ENCODE results near the gene LHFPL3.

The LHFPL3 gene

GRCh38 chr7:104357166-104357565 is 28.8 kb downstream of the LHFPL3 start:
- TF ChIP-seq CTCF (IDR thresholded peaks at IDR 0.05): no peak

- no peak for TF ChIP-seq CTCF (IDR thresholded peaks at IDR 0.05)
These were observed 30.2 kb downstream of the LHFPL3 start for GRCh38 chr7:104358446-104359132.

GRCh38 chr7:104362756-104363155 is 34.4 kb downstream of the LHFPL3 start:
- TF ChIP-seq CTCF (IDR thresholded peaks at IDR 0.05): no peak

- no peak for TF ChIP-seq CTCF (IDR thresholded peaks at IDR 0.05)
These were observed 35.0 kb downstream of the LHFPL3 start for GRCh38 chr7:104363355-104363754.

- TF ChIP-seq CTCF (IDR thresholded peaks at IDR 0.05): no peak
These were observed 38.0 kb downstream of the LHFPL3 start for GRCh38 chr7:104366390-104366789.

GRCh38 chr7:104367926-104368325 is 39.5 kb downstream of the LHFPL3 start:
- no peak for TF ChIP-seq CTCF (IDR thresholded peaks at IDR 0.05)

GRCh38 chr7:104371216-104371979 is 43.0 kb downstream of the LHFPL3 start:
- no peak for TF ChIP-seq CTCF (IDR thresholded peaks at IDR 0.05)
